PFSK-1 (cell line): Measurements from ENCODE around the gene FBXO31.

ENCODE experiments used
- FOXP2 ChIP-seq: optimal IDR thresholded peaks from 2 replicates; pipeline ENCODE3; 2011; ENCODE audit warnings: borderline replicate concordance, control low read depth, inconsistent platforms; ENCODE audit not compliant: insufficient read depth; ENCODE audit errors: extremely low read length, extremely low read depth
- POLR2AphosphoS5 ChIP-seq: IDR thresholded peaks from 2 replicates; pipeline ENCODE4 v1.6.1; 2012; ENCODE audit warnings: low read depth, mild to moderate bottlenecking, control low read depth, low read length, moderate library complexity
- SIN3A ChIP-seq: IDR thresholded peaks from 2 replicates; pipeline ENCODE4 v1.6.1; 2012; ENCODE audit warnings: mild to moderate bottlenecking, low read length, moderate library complexity, borderline replicate concordance; ENCODE audit not compliant: insufficient read depth
- TAF1 ChIP-seq: IDR thresholded peaks from 2 replicates; pipeline ENCODE4 v1.6.1; 2012; ENCODE audit warnings: low read length, control low read depth, borderline replicate concordance; ENCODE audit not compliant: insufficient read depth
- TF ChIP-seq, protein P1 (sequence below), 2 experiments: IDR thresholded peaks; 2 replicates each; pipeline versions ENCODE4 v1.6.1 to v1.8.0; 2011 to 2012; ENCODE audit warnings: low read depth in 2 of 2, low read length in 2 of 2, control low read depth in 1 of 2, inconsistent platforms in 1 of 2, mild to moderate bottlenecking in 1 of 2, moderate library complexity in 1 of 2; ENCODE audit not compliant: insufficient read depth in 1 of 2

Gene FBXO31

DNA sequence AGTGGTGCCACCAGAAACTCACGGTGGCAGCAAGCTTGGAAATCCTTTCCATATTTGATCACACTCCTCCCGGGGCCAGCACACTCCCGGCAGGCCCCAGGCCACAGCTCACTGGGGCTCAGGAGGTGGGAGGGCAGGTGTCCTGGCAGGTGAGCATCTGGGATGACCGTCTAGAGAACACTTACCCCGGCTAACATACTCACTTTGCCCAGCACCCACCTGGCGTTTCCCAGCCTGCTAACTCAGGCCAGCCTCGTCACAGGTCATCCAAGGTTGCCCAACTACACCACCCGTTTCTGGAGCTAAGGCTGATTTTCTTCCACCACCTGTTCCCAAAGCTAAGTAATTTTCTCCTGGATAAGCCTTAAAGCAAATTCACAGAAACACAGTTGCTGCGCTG, 24.9 kb downstream of the FBXO31 start:
- TF ChIP-seq SIN3A = no peak
- TF ChIP-seq, protein P1, sequence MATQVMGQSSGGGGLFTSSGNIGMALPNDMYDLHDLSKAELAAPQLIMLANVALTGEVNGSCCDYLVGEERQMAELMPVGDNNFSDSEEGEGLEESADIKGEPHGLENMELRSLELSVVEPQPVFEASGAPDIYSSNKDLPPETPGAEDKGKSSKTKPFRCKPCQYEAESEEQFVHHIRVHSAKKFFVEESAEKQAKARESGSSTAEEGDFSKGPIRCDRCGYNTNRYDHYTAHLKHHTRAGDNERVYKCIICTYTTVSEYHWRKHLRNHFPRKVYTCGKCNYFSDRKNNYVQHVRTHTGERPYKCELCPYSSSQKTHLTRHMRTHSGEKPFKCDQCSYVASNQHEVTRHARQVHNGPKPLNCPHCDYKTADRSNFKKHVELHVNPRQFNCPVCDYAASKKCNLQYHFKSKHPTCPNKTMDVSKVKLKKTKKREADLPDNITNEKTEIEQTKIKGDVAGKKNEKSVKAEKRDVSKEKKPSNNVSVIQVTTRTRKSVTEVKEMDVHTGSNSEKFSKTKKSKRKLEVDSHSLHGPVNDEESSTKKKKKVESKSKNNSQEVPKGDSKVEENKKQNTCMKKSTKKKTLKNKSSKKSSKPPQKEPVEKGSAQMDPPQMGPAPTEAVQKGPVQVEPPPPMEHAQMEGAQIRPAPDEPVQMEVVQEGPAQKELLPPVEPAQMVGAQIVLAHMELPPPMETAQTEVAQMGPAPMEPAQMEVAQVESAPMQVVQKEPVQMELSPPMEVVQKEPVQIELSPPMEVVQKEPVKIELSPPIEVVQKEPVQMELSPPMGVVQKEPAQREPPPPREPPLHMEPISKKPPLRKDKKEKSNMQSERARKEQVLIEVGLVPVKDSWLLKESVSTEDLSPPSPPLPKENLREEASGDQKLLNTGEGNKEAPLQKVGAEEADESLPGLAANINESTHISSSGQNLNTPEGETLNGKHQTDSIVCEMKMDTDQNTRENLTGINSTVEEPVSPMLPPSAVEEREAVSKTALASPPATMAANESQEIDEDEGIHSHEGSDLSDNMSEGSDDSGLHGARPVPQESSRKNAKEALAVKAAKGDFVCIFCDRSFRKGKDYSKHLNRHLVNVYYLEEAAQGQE (IDR thresholded peaks at IDR 0.05; ENCODE audit: insufficient read depth in 1 of 2, low read depth in 2 of 2, low read length in 2 of 2) = no peak
- no peak for TF ChIP-seq TAF1
- no peak for TF ChIP-seq FOXP2
- no peak for TF ChIP-seq POLR2AphosphoS5

DNA sequence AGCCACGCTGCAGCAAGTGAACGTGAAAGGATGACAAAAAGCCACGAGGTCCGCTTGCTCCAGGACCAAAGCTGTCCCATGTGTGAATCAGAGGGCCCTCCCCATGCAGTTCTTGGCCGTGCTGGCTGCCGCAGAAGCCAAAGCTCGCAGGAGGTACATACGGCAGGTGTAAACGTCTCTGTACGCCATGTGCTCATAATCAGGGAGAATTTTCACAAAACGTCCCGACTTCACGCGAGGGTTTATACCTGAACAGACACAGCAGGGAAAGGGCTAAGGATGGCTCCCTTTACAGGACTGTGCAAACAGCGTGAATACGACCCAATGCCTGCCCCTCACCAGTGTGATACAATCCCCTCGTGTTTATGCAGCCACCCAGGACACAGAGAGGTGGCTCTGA, 25.3 kb downstream of the FBXO31 start:
- TF ChIP-seq SIN3A = no peak
- TF ChIP-seq TAF1 = no peak
- no peak for TF ChIP-seq FOXP2
- TF ChIP-seq, protein P1 (IDR thresholded peaks at IDR 0.05; ENCODE audit: insufficient read depth in 1 of 2, low read depth in 2 of 2, low read length in 2 of 2) = no peak
- TF ChIP-seq POLR2AphosphoS5 = no peak

DNA sequence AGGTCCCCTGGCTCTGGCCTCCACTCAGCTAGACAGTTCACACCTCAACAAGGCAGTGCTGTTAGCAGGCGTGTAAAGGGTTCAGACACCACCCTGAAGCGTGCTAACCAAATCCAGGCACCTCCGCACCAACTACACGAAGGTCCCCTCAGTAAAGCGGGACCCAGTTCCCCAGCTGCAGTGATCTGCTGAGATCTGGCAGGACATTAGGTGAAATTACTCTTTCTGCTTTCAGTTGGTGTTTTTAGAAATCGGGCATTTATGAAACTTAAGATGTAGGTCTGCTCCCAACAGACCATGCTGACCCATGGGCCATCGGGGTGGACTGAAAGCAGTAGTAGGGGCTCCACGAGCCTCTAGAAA, 27.1 kb downstream of the FBXO31 start:
- no peak for TF ChIP-seq SIN3A
- TF ChIP-seq, protein P1 (IDR thresholded peaks at IDR 0.05; ENCODE audit: insufficient read depth in 1 of 2, low read depth in 2 of 2, low read length in 2 of 2) = no peak
- no peak for TF ChIP-seq FOXP2
- no peak for TF ChIP-seq POLR2AphosphoS5
- no peak for TF ChIP-seq TAF1

DNA sequence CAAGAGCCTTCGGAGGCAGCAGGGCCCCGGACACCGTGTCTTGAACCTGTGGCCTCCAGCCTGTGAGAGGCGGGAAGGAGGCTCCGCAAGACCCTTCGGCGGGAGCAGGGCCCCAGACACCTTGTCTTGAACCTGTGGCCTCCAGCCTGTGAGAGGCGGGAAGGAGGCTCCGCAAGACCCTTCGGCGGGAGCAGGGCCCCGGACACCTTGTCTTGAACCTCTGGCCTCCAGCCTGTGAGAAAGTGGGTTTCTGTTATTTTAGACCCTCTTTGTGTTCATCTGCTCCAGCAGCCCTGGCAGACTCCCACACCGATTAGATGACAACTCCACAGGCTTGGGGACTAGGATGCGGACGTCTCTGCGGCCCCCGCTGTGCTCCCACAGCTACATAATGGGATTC, 30.0 kb downstream of the FBXO31 start:
- no peak for TF ChIP-seq FOXP2

DNA sequence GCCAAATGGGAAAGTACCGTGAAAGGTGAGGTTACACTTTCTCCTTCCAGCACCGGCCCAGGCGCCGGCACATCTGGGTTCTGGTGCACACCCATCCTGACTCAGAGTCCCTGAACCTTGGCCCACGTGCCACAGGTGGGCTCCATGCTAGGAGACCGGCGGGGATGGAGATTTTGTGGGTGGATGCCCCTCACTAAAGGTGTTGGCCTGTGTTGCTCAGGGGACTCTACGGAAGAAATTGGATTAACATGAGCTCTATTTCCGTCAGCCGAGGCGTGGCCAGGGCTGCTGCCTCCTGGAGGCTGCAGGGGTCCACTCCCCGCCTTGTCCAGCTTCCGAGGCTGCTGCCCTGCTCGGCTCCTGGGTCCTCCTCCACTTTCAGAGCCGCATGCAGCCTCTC, 30.8 kb downstream of the FBXO31 start:
- TF ChIP-seq SIN3A (no peak), FOXP2 (no peak), TAF1 (no peak), POLR2AphosphoS5 (no peak)
- TF ChIP-seq, protein P1 (IDR thresholded peaks at IDR 0.05; ENCODE audit: insufficient read depth in 1 of 2, low read depth in 2 of 2, low read length in 2 of 2) = no peak

DNA sequence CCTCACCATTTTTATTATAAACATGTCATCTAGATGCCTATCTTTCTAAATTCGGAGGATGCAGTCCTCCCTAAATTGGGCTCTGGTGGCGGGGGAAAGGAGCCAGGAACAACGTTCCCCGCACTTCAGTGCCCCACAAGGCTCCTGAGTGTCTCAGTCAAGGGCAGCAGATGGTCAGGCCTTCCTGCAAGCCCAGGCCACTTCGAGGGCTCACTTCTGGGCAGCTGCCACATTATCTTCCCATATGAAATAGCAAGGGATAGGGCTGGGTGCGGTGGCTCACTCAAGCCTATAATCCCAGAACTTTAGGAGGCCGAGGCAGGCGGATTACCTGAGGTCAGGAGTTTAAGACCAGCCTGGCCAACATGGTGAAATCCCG, 32.3 kb downstream of the FBXO31 start:
- TF ChIP-seq POLR2AphosphoS5 (no peak), TAF1 (no peak), FOXP2 (no peak), SIN3A (no peak)
- TF ChIP-seq, protein P1 (IDR thresholded peaks at IDR 0.05; ENCODE audit: insufficient read depth in 1 of 2, low read depth in 2 of 2, low read length in 2 of 2) = no peak
